ENCODE data around the gene RANGAP1. TPM values are rescaled to one million over a fixed set of nuclear protein-coding genes. Genes with fewer than 3 reads are reported as not detected.

The RANGAP1 gene
- total and polyA plus RNA-seq, 2 of the 13 experiments (the other 11 are each of a cell fraction or from before 2014, with no cell fraction given): 51.8 to 83.9 TPM

- TF ChIP-seq ZBTB7B (CRISPR knock-in tag; IDR thresholded peaks at IDR 0.05) (no peak), ZNF10 (CRISPR knock-in tag; IDR thresholded peaks at IDR 0.05; ENCODE audit: borderline replicate concordance, low read depth) (no peak), FOXA1 (IDR thresholded peaks at IDR 0.05) (no peak), FOXA1 (CRISPR knock-in tag; IDR thresholded peaks at IDR 0.05) (no peak), EEA1 (CRISPR knock-in tag; IDR thresholded peaks at IDR 0.05; ENCODE audit: borderline replicate concordance) (no peak), ELF1 (CRISPR knock-in tag; IDR thresholded peaks at IDR 0.05) (no peak), RBFOX2 (IDR thresholded peaks at IDR 0.05; ENCODE audit: low read depth, low read length) (no peak), ETV6 (CRISPR knock-in tag; conservative IDR thresholded peaks at IDR 0.05) (no peak), CEBPB (IDR thresholded peaks at IDR 0.05; ENCODE audit: borderline replicate concordance, low read depth, low read length) (no peak), NPAS2 (CRISPR knock-in tag; IDR thresholded peaks at IDR 0.05; ENCODE audit: borderline replicate concordance) (no peak), HMG20A (CRISPR knock-in tag; IDR thresholded peaks at IDR 0.05; ENCODE audit: borderline replicate concordance) (peak; percentile 40; the same call in 1 of the 2 replicates), ZNF510 (CRISPR knock-in tag; IDR thresholded peaks at IDR 0.05; ENCODE audit: low read depth) (no peak), TAF1 (CRISPR knock-in tag; IDR thresholded peaks at IDR 0.05) (peak; percentile 7; the same call in 1 of the 2 replicates), ZNF431 (CRISPR knock-in tag; IDR thresholded peaks at IDR 0.05; ENCODE audit: borderline replicate concordance, low read depth) (no peak), SAP130 (CRISPR knock-in tag; IDR thresholded peaks at IDR 0.05; ENCODE audit: low read depth) (peak; percentile 23), ZNF761 (CRISPR knock-in tag; conservative IDR thresholded peaks at IDR 0.05) (no peak), ZNF850 (CRISPR knock-in tag; conservative IDR thresholded peaks at IDR 0.05) (no peak), ZNF530 (CRISPR knock-in tag; IDR thresholded peaks at IDR 0.05; ENCODE audit: low read depth) (no peak), ZNF549 (CRISPR knock-in tag; IDR thresholded peaks at IDR 0.05) (no peak), ZNF674 (CRISPR knock-in tag; IDR thresholded peaks at IDR 0.05; ENCODE audit: low read depth) (no peak), ZNF703 (CRISPR knock-in tag; IDR thresholded peaks at IDR 0.05; ENCODE audit: borderline replicate concordance) (no peak), RXRB (CRISPR knock-in tag; IDR thresholded peaks at IDR 0.05; ENCODE audit: borderline replicate concordance) (no peak), HES4 (CRISPR knock-in tag; IDR thresholded peaks at IDR 0.05; ENCODE audit: borderline replicate concordance) (no peak), YEATS2 (CRISPR knock-in tag; IDR thresholded peaks at IDR 0.05; ENCODE audit: borderline replicate concordance) (no peak), ATF7 (IDR thresholded peaks at IDR 0.05) (no peak), ATF7 (CRISPR knock-in tag; IDR thresholded peaks at IDR 0.05) (no peak), ZNF616 (CRISPR knock-in tag; IDR thresholded peaks at IDR 0.05; ENCODE audit: low read depth) (no peak), ZNF784 (CRISPR knock-in tag; IDR thresholded peaks at IDR 0.05; ENCODE audit: borderline replicate concordance) (no peak), ZNF432 (CRISPR knock-in tag; IDR thresholded peaks at IDR 0.05; ENCODE audit: borderline replicate concordance) (no peak), ARHGAP35 (CRISPR knock-in tag; IDR thresholded peaks at IDR 0.05; ENCODE audit: borderline replicate concordance) (no peak)
- TF ChIP-seq, protein P1, sequence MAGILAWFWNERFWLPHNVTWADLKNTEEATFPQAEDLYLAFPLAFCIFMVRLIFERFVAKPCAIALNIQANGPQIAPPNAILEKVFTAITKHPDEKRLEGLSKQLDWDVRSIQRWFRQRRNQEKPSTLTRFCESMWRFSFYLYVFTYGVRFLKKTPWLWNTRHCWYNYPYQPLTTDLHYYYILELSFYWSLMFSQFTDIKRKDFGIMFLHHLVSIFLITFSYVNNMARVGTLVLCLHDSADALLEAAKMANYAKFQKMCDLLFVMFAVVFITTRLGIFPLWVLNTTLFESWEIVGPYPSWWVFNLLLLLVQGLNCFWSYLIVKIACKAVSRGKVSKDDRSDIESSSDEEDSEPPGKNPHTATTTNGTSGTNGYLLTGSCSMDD (CRISPR knock-in tag; IDR thresholded peaks at IDR 0.05): no peak
- TF ChIP-seq, protein P2, sequence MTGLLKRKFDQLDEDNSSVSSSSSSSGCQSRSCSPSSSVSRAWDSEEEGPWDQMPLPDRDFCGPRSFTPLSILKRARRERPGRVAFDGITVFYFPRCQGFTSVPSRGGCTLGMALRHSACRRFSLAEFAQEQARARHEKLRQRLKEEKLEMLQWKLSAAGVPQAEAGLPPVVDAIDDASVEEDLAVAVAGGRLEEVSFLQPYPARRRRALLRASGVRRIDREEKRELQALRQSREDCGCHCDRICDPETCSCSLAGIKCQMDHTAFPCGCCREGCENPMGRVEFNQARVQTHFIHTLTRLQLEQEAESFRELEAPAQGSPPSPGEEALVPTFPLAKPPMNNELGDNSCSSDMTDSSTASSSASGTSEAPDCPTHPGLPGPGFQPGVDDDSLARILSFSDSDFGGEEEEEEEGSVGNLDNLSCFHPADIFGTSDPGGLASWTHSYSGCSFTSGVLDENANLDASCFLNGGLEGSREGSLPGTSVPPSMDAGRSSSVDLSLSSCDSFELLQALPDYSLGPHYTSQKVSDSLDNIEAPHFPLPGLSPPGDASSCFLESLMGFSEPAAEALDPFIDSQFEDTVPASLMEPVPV (CRISPR knock-in tag; IDR thresholded peaks at IDR 0.05): no peak
Measured at GRCh38 chr22:41286639-41287091, 678 bp upstream of the RANGAP1 start (continued).
